Duodenal mucosa (tissue), 2 donors: ENCODE results near the gene AACS.
"Not testable (repeated sequence)": the region's sequence is repeated elsewhere in the genome, so short reads cannot be mapped to it uniquely, and the experiment has no call there.

Source experiments
- H3K27ac ChIP-seq: one replicate; pipeline ENCODE4 v1.7.0; 2013; ENCODE audit warnings: low read depth, low read length
- H3K27me3 ChIP-seq, 2 donors: one replicate each; pipeline ENCODE4 v1.7.0; 2013; ENCODE audit warnings: low read length in 2 of 2, control low read depth in 1 of 2; ENCODE audit not compliant: insufficient read depth in 2 of 2, control insufficient read depth in 1 of 2
- H3K36me3 ChIP-seq, 2 donors: one replicate each; pipeline ENCODE4 v1.7.0; 2013; ENCODE audit warnings: low read length in 2 of 2, control low read depth in 1 of 2; ENCODE audit not compliant: insufficient read depth in 2 of 2, control insufficient read depth in 1 of 2
- H3K4me1 ChIP-seq, 2 donors: one replicate each; pipeline ENCODE4 v1.7.0; 2013; ENCODE audit warnings: low read length in 2 of 2, control low read depth in 1 of 2; ENCODE audit not compliant: insufficient read depth in 2 of 2, control insufficient read depth in 1 of 2
- H3K4me3 ChIP-seq, 2 donors: one replicate each; pipeline ENCODE4 v1.7.0; 2013; ENCODE audit warnings: low read length in 2 of 2, low read depth in 1 of 2
- H3K9ac ChIP-seq, 2 donors: one replicate each; pipeline ENCODE4 v1.7.0; 2013; ENCODE audit warnings: low read length in 2 of 2, low read depth in 1 of 2
- H3K9me3 ChIP-seq, 2 donors: one replicate each; pipeline ENCODE4 v1.7.0; 2013; ENCODE audit warnings: low read length in 2 of 2, control low read depth in 1 of 2; ENCODE audit not compliant: control insufficient read depth in 1 of 2

Gene AACS

GRCh38 chr12:125131958-125132357, 66.7 kb downstream of the AACS start:
- Histone ChIP-seq H3K27me3 (no peaks in the 10 kb centered on the region), H3K9me3 (no peaks in the 10 kb centered on the region), H3K36me3 (peaks cover 4 to 41% of the 10 kb centered on the region in 2 donors), H3K4me3 (no peak overlapping the region), H3K27ac (no peak overlapping the region), H3K4me1 (no peaks in the 10 kb centered on the region), H3K9ac (no peak overlapping the region)

DNA sequence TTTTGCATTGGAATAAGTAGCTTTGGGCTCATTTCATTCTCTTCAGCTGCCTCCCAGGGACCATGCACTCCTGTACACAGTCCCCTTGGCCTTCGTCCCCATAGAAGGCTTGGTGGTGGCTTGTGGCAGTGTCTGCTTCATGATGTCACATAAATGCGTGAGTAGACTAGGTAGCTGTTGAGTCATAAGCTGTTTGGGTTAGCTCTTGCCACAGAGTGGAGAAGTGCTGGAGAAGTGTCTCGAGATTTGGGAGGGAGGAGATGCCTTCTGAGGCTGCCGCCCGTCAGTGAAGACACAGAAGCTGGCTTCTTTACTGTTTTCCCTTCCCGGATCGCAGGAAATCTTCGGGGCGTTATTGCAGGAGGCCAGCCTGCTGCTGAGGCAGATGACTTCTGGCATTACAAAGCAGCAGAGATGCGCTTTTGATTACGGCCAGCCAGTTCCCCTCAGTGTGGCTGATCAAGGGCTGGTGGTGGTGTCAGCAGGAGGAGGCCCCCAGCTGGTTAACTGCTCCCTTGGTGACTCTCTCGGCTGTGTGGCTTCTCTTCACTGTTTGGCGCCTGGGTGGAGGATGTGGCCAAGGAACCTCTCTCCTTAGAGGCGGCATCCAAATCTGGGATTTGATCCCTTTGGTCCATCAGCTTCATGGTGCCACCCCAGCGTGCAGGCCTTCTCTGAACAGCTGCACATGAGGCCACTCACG, 67.6 kb downstream of the AACS start:
- no peak overlapping the region for H3K9ac ChIP-seq
- no peaks in the 10 kb centered on the region for H3K27me3 ChIP-seq
- H3K36me3 ChIP-seq = peaks cover 4 to 35% of the 10 kb centered on the region in 2 donors
- H3K9me3 ChIP-seq = no peaks in the 10 kb centered on the region
- H3K4me1 ChIP-seq = no peaks in the 10 kb centered on the region
- no peak overlapping the region for H3K4me3 ChIP-seq
- no peak overlapping the region for H3K27ac ChIP-seq

GRCh38 chr12:125133616-125134015, 68.4 kb downstream of the AACS start:
- H3K27me3 ChIP-seq = no peaks in the 10 kb centered on the region
- no peak overlapping the region for H3K9ac ChIP-seq
- H3K4me3 ChIP-seq = no peak overlapping the region
- H3K36me3 ChIP-seq = peaks cover 4 to 33% of the 10 kb centered on the region in 2 donors
- no peak overlapping the region for H3K27ac ChIP-seq
- no peaks in the 10 kb centered on the region for H3K9me3 ChIP-seq
- no peaks in the 10 kb centered on the region for H3K4me1 ChIP-seq

DNA sequence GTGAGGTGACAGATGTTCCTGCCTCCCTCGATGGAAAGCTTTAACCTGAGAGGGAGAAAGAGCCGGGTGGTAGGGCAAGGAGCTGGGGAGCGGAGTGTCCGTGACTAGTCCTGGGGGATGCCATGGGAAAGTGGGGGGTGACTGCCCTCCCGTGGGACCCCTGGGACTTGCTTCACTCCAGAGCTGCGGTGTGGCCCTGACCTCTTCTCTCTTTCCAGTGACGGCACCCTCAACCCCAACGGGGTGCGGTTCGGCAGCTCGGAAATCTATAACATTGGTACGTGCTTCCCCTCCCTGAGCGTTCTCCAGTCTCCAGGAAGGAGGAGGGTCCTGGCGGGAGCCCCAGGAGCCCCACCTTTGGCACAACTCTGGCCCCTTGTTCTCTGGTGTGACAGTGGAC, 69.3 kb downstream of the AACS start:
- peaks cover 1 to 39% of the 10 kb centered on the region in 2 donors for H3K36me3 ChIP-seq
- no peak overlapping the region for H3K9ac ChIP-seq
- H3K27me3 ChIP-seq = no peaks in the 10 kb centered on the region
- no peaks in the 10 kb centered on the region for H3K9me3 ChIP-seq
- H3K4me1 ChIP-seq = no peaks in the 10 kb centered on the region
- no peak overlapping the region for H3K4me3 ChIP-seq
- no peak overlapping the region for H3K27ac ChIP-seq

- no peaks in the 10 kb centered on the region for H3K4me1 ChIP-seq
- no peak overlapping the region for H3K27ac ChIP-seq
- no peaks in the 10 kb centered on the region for H3K9me3 ChIP-seq
- peaks cover 2 to 41% of the 10 kb centered on the region in 2 donors for H3K36me3 ChIP-seq
- H3K9ac ChIP-seq = no peak overlapping the region
- no peak overlapping the region for H3K4me3 ChIP-seq
- no peaks in the 10 kb centered on the region for H3K27me3 ChIP-seq
Measured at GRCh38 chr12:125135906-125136305, 70.7 kb downstream of the AACS start.

DNA sequence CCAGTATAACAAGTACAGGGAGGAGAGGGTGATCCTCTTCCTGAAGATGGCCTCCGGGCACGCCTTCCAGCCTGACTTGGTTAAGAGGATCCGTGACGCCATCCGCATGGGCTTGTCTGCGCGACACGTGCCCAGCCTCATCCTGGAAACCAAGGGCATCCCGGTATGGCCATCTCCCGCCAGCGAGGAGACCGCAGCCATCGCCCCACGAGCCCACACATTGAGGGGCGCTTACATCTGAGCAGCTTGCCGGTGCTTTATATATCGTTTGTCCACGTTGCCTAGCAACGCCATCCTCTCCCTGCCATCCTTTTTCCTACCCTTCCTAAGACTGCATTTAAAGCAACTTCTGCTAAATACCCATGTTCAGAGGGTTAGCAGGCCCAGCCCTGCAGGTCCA, 71.5 kb downstream of the AACS start:
- no peak overlapping the region for H3K27ac ChIP-seq

DNA sequence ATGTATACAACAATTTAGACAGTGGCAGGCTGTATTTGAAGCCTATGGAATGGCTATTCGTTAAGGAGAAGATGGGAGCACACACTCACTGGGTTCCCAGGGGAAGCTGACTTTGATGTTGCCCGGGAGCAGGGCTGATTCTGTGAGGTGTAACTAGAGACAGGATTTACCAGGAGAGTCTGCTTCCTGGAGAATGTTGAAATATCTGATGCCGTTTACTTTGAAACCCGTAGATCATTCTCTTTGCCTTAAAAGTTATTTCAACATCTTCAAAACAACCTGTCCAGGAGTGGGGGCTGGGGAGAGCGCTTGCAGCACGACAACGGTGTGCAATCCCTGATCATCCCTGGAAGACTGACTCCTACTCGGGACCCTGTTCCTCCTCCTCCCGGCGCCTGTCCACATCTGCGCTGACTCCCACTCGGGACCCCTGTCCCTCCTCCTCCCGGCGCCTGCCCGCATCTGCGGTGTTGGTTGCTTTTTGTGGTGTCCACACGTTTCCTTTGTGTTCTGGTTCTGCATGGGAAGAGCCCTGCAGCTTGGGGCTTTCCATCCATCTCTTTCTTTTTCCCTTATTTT, 72.6 kb downstream of the AACS start:
- Histone ChIP-seq H3K36me3 (peaks cover 2 to 43% of the 10 kb centered on the region in 2 donors), H3K27ac (no peak overlapping the region), H3K27me3 (no peaks in the 10 kb centered on the region)

More for the DNA sequence above, 71.5 kb downstream of the AACS start:
- no peak overlapping the region for H3K4me3 ChIP-seq
- H3K36me3 ChIP-seq = peaks cover 2 to 41% of the 10 kb centered on the region in 2 donors
- H3K27me3 ChIP-seq = no peaks in the 10 kb centered on the region
- no peaks in the 10 kb centered on the region for H3K4me1 ChIP-seq
- H3K9me3 ChIP-seq = no peaks in the 10 kb centered on the region
- H3K9ac ChIP-seq = no peak overlapping the region

DNA sequence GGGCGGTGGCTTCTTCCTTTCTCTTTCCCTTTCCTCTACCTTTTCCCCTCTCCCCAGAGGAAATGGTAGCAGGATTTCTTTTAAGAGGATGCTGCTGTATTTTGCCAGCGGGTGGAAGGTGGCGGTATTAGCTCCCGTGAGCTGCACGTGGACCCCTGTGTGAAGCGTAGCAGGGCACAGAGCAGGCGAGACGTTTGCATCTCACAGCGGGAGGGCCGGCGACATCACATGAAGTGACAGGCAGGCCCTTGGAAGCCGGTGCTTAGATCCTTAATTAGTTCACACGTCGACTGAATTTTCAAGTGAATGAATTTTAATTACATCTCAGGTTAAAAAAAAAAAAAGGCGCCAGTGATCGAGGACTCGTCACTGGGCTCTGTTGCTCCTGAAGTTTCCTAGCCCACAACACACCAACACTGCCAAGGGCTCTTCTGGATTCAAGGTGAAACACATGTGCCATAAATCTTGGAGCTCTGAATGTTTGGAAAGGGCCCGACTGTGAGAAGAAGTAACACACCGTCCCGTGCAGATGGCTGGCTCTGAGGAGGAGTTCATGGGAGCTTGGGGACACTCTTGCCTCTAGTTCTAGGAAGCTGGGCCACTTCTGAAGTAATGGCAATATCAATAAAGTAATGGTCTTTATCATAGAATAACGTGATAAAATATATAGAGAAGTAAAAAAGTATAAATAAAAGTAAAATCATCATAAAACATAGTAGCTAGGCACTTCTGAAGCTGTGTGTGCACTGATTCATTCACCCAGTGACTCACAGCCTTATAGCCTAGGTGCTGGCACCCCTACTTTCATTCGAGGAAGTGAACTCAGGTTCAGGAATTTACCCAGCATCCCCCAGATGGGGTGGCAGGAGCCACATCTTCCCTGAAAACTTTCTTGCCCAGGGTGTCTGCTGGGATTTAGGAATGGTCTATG, 75.3 kb downstream of the AACS start:
- no peaks in the 10 kb centered on the region for H3K9me3 ChIP-seq
- no peak overlapping the region for H3K27ac ChIP-seq
- H3K9ac ChIP-seq = no peak overlapping the region
- peaks cover 2 to 22% of the 10 kb centered on the region in 2 donors for H3K36me3 ChIP-seq
- no peaks in the 10 kb centered on the region for H3K27me3 ChIP-seq
- H3K4me1 ChIP-seq = no peaks in the 10 kb centered on the region
- H3K4me3 ChIP-seq = no peak overlapping the region

More for the DNA sequence above, 72.6 kb downstream of the AACS start:
- Histone ChIP-seq H3K9ac (no peak overlapping the region), H3K4me3 (no peak overlapping the region), H3K4me1 (no peaks in the 10 kb centered on the region), H3K9me3 (no peaks in the 10 kb centered on the region)

- H3K4me1 ChIP-seq, H3K9me3 ChIP-seq, H3K27me3 ChIP-seq, H3K9ac ChIP-seq, H3K27ac ChIP-seq, H3K4me3 ChIP-seq: not testable (repeated sequence)
- H3K36me3 ChIP-seq = peaks cover 2 to 22% of the 10 kb centered on the region in 2 donors
Measured at GRCh38 chr12:125141210-125141573, 76.0 kb downstream of the AACS start.

- H3K27ac ChIP-seq = no peak overlapping the region
- H3K27me3 ChIP-seq = no peaks in the 10 kb centered on the region
- H3K9me3 ChIP-seq = no peaks in the 10 kb centered on the region
- peaks cover 2 to 18% of the 10 kb centered on the region in 2 donors for H3K36me3 ChIP-seq
- no peak overlapping the region for H3K4me3 ChIP-seq
- no peaks in the 10 kb centered on the region for H3K4me1 ChIP-seq
- no peak overlapping the region for H3K9ac ChIP-seq
Measured at GRCh38 chr12:125142601-125143000, 77.4 kb downstream of the AACS start.
